ENCODE results near the gene PDE4A. TPM values are rescaled to one million over a fixed set of nuclear protein-coding genes. Genes with fewer than 3 reads are reported as not detected.

The PDE4A gene
- total and polyA plus RNA-seq, 2 donors (not counting 3 experiments of a cell fraction or from before 2014, with no cell fraction given) = 3.8 to 10.0 TPM

DNA sequence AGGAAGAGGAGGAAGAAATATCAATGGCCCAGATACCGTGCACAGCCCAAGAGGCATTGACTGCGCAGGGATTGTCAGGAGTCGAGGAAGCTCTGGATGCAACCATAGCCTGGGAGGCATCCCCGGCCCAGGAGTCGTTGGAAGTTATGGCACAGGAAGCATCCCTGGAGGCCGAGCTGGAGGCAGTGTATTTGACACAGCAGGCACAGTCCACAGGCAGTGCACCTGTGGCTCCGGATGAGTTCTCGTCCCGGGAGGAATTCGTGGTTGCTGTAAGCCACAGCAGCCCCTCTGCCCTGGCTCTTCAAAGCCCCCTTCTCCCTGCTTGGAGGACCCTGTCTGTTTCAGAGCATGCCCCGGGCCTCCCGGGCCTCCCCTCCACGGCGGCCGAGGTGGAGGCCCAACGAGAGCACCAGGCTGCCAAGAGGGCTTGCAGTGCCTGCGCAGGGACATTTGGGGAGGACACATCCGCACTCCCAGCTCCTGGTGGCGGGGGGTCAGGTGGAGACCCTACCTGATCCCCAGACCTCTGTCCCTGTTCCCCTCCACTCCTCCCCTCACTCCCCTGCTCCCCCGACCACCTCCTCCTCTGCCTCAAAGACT lies 46.9 kb downstream of the PDE4A start:
- H3K4me3 ChIP-seq (replicated peaks in 1 of 3; ENCODE audit: insufficient read depth in 1 of 3, low read depth in 1 of 3, low read length in 3 of 3) = no peak overlapping the region
- DNase-seq (ENCODE audit: low read depth, low spot score) = no peak
- BruUV-seq (replicated peaks) = no TSS peak
- no peak overlapping the region for H3K9ac ChIP-seq (replicated peaks; ENCODE audit: extremely low read depth, insufficient read depth, low read length)
- H3K27ac ChIP-seq (ENCODE audit: insufficient read depth, low read depth, low read length) = no peak overlapping the region
- TF ChIP-seq POLR2AphosphoS5 (IDR thresholded peaks at IDR 0.05; ENCODE audit: insufficient read depth, low read depth, low read length) (no peak), GATA2 (IDR thresholded peaks at IDR 0.05; ENCODE audit: insufficient read depth, insufficient read length, low read depth, low read length) (no peak), FOS (IDR thresholded peaks at IDR 0.05; ENCODE audit: borderline replicate concordance, insufficient read depth, low read length) (no peak)
- peaks cover 3 to 8% of the 10 kb centered on the region in 2 experiments for H3K36me3 ChIP-seq (ENCODE audit: control insufficient read depth in 2 of 2, extremely low read depth in 1 of 2, insufficient read depth in 2 of 2, low read length in 2 of 2)
- POLR2A ChIA-PET = no interaction called here
- no peaks in the 10 kb centered on the region for H3K9me1 ChIP-seq (replicated peaks; ENCODE audit: control insufficient read depth, extremely low read depth, insufficient read depth, low read length)
- H3K27me3 ChIP-seq (ENCODE audit: control insufficient read depth in 2 of 2, insufficient read depth in 2 of 2, low read length in 2 of 2) = no peaks in the 10 kb centered on the region
- dilution Hi-C loops (cut with MboI; ENCODE audit: extremely low pct_ligation_motif_present, low sequenced_read_pairs) = no loop called here
- no peaks in the 10 kb centered on the region for H3K4me1 ChIP-seq (ENCODE audit: control insufficient read depth, extremely low read depth, insufficient read depth, low read length)
- no peaks in the 10 kb centered on the region for H3K9me3 ChIP-seq (replicated peaks; ENCODE audit: control insufficient read depth, insufficient read depth, low read length)
- H4K20me1 ChIP-seq (replicated peaks; ENCODE audit: control insufficient read depth, extremely low read depth, insufficient read depth, low read length) = no peaks in the 10 kb centered on the region
- FAIRE-seq = no peak
- no peak overlapping the region for H3K4me2 ChIP-seq (ENCODE audit: insufficient read depth, low read length)
- H2AFZ ChIP-seq (ENCODE audit: low read depth, low read length) = no peak overlapping the region
- intact Hi-C loops (cut with micrococcal nuclease) = no loop called here
- CTCF ChIA-PET = interaction anchor here (5.0 kb wide), 1 partner anchor 11 kb away, joined by 22 read pairs; no protein-coding TSS in a partner anchor
- H3K79me2 ChIP-seq (ENCODE audit: control insufficient read depth, insufficient read depth, low read length) = no peaks in the 10 kb centered on the region

GRCh38 chr19:10468133-10468532 lies 47.8 kb downstream of the PDE4A start:
- Histone ChIP-seq H3K4me2 (ENCODE audit: insufficient read depth, low read length) (no peak overlapping the region), H3K27ac (ENCODE audit: insufficient read depth, low read depth, low read length) (no peak overlapping the region), H3K27me3 (ENCODE audit: control insufficient read depth in 2 of 2, insufficient read depth in 2 of 2, low read length in 2 of 2) (no peaks in the 10 kb centered on the region), H3K4me1 (ENCODE audit: control insufficient read depth, extremely low read depth, insufficient read depth, low read length) (no peaks in the 10 kb centered on the region), H2AFZ (ENCODE audit: low read depth, low read length) (no peak overlapping the region), H3K36me3 (ENCODE audit: control insufficient read depth in 2 of 2, extremely low read depth in 1 of 2, insufficient read depth in 2 of 2, low read length in 2 of 2) (peaks cover 3 to 8% of the 10 kb centered on the region in 2 experiments), H3K9ac (replicated peaks; ENCODE audit: extremely low read depth, insufficient read depth, low read length) (no peak overlapping the region), H3K79me2 (ENCODE audit: control insufficient read depth, insufficient read depth, low read length) (no peaks in the 10 kb centered on the region), H3K9me3 (replicated peaks; ENCODE audit: control insufficient read depth, insufficient read depth, low read length) (no peaks in the 10 kb centered on the region), H4K20me1 (replicated peaks; ENCODE audit: control insufficient read depth, extremely low read depth, insufficient read depth, low read length) (no peaks in the 10 kb centered on the region), H3K4me3 (replicated peaks in 1 of 3; ENCODE audit: insufficient read depth in 1 of 3, low read depth in 1 of 3, low read length in 3 of 3) (no peak overlapping the region), H3K9me1 (replicated peaks; ENCODE audit: control insufficient read depth, extremely low read depth, insufficient read depth, low read length) (no peaks in the 10 kb centered on the region)
- POLR2A ChIA-PET = no interaction called here
- CTCF ChIA-PET = interaction anchor here (5.0 kb wide), 1 partner anchor 11 kb away, joined by 22 read pairs; no protein-coding TSS in a partner anchor
- TF ChIP-seq MYC (IDR thresholded peaks at IDR 0.05; ENCODE audit: low read depth, low read length) = no peak
- no peak for TF ChIP-seq CTCF (IDR thresholded peaks at IDR 0.05; ENCODE audit: extremely low read depth in 1 of 2, insufficient read depth in 1 of 2, low read depth in 1 of 2, low read length in 2 of 2)
- no peak for TF ChIP-seq POLR2A (IDR thresholded peaks at IDR 0.05; ENCODE audit: low read depth, low read length)
- TF ChIP-seq FOS (IDR thresholded peaks at IDR 0.05; ENCODE audit: borderline replicate concordance, insufficient read depth, low read length) = no peak
- TF ChIP-seq EZH2 (IDR thresholded peaks at IDR 0.05; ENCODE audit: borderline replicate concordance, low read depth, low read length, severe bottlenecking) = no peak
- no peak for TF ChIP-seq GATA2 (IDR thresholded peaks at IDR 0.05; ENCODE audit: insufficient read depth, insufficient read length, low read depth, low read length)
- no peak for TF ChIP-seq JUN (IDR thresholded peaks at IDR 0.05; ENCODE audit: borderline replicate concordance, insufficient read depth, insufficient read length, low read depth)
- no peak for TF ChIP-seq MAX (IDR thresholded peaks at IDR 0.05; ENCODE audit: insufficient read depth, insufficient read length)
- no peak for TF ChIP-seq POLR2AphosphoS5 (IDR thresholded peaks at IDR 0.05; ENCODE audit: insufficient read depth, low read depth, low read length)
- intact Hi-C loops (cut with micrococcal nuclease) (no loop called here), dilution Hi-C loops (cut with MboI; ENCODE audit: extremely low pct_ligation_motif_present, low sequenced_read_pairs) (no loop called here)
- DNase-seq (ENCODE audit: low read depth, low spot score) (no peak), FAIRE-seq (no peak)
- no TSS peak for BruUV-seq (replicated peaks)

Data from endothelial cell of umbilical vein (primary cell).